ENCODE measurements around the gene SLC2A1. TPM values are rescaled to one million over a fixed set of nuclear protein-coding genes. Genes with fewer than 3 reads are reported as not detected.

SLC2A1 gene
- total and polyA plus RNA-seq, 2 of the 13 experiments (the other 11 are each of a cell fraction or from before 2014, with no cell fraction given) = 125 to 423 TPM

- intact Hi-C loops (cut with micrococcal nuclease; ENCODE audit: unreplicated experiment) (loop anchor here (5.0 to 10.0 kb wide), 2 partner anchors 37 to 50 kb away; partner anchors contain the start of gene SLC2A1), in situ Hi-C loops (cut with HindIII; ENCODE audit: extremely low pct_ligation_motif_present, low pct_unique_long_range_greater_than_20kb) (no loop called here)
- Histone ChIP-seq H3K4me1 (ENCODE audit: insufficient read depth, low read length) (peaks cover 51% of the 10 kb centered on the region), H3K9me3 (ENCODE audit: low read length) (no peaks in the 10 kb centered on the region), H3K9ac (ENCODE audit: insufficient read depth, low read depth, low read length) (no peak overlapping the region), H3K4me2 (ENCODE audit: low read depth, low read length) (no peak overlapping the region), H3K36me3 (replicated peaks in 1 of 2; ENCODE audit: control insufficient read depth in 1 of 2, insufficient read depth in 2 of 2, low read length in 2 of 2) (no peaks in the 10 kb centered on the region), H3K27ac (ENCODE audit: extremely low read length, insufficient read depth, low read length) (no peak overlapping the region), H3K4me3 (replicated peaks in 1 of 3; ENCODE audit: insufficient read depth in 1 of 3, low read depth in 2 of 3, low read length in 3 of 3) (no peak overlapping the region), H3K27me3 (ENCODE audit: control insufficient read depth in 1 of 2, insufficient read depth in 2 of 2, low read length in 2 of 2) (no peaks in the 10 kb centered on the region), H3K79me2 (ENCODE audit: insufficient read depth, low read length) (no peaks in the 10 kb centered on the region), H2AFZ (ENCODE audit: low read length) (no peak overlapping the region), H4K20me1 (ENCODE audit: insufficient read depth, low read length) (no peaks in the 10 kb centered on the region)
- WGBS (ENCODE audit: low lambda C conversion rate) = 87% methylated on average over 9 of the region's 9 CpGs
- CTCF ChIA-PET (ENCODE audit: low intra/inter-chr PET ratio, low total read pairs) = no interaction called here
- TF ChIP-seq, protein P1, sequence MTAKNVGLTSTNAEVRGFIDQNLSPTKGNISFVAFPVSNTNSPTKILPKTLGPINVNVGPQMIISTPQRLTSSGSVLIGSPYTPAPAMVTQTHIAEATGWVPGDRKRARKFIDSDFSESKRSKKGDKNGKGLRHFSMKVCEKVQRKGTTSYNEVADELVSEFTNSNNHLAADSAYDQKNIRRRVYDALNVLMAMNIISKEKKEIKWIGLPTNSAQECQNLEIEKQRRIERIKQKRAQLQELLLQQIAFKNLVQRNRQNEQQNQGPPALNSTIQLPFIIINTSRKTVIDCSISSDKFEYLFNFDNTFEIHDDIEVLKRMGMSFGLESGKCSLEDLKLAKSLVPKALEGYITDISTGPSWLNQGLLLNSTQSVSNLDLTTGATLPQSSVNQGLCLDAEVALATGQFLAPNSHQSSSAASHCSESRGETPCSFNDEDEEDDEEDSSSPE (CRISPR knock-in tag; IDR thresholded peaks at IDR 0.05) = no peak
- TF ChIP-seq ZNF629 (CRISPR knock-in tag; conservative IDR thresholded peaks at IDR 0.05) = peak; percentile 59
- no TSS peak for BruUV-seq (replicated peaks)
- POLR2A ChIA-PET = no interaction called here
- ATAC-seq = no peak
- no peak for FAIRE-seq
- DNase-seq (ENCODE audit: low spot score) = no peak
Observed at GRCh38 chr1:43004587-43005459, 46.2 kb upstream of the SLC2A1 start.

GRCh38 chr1:43002766-43003165 is 44.1 kb upstream of the SLC2A1 start:
- no peaks in the 10 kb centered on the region for H3K27me3 ChIP-seq (ENCODE audit: control insufficient read depth in 1 of 2, insufficient read depth in 2 of 2, low read length in 2 of 2)
- 13% methylated on average over 1 of the region's 1 CpG for WGBS (ENCODE audit: low lambda C conversion rate)
- intact Hi-C loops (cut with micrococcal nuclease; ENCODE audit: unreplicated experiment) (loop anchor here (10.0 kb wide), 1 partner anchor 48 kb away; the partner anchor contains the start of gene SLC2A1), in situ Hi-C loops (cut with HindIII; ENCODE audit: extremely low pct_ligation_motif_present, low pct_unique_long_range_greater_than_20kb) (no loop called here)
- FAIRE-seq (no peak), ATAC-seq (no peak), DNase-seq (ENCODE audit: low spot score) (no peak)
- TF ChIP-seq SOX13 (IDR thresholded peaks at IDR 0.05) = no peak
- TF ChIP-seq SOX13 (CRISPR knock-in tag; conservative IDR thresholded peaks at IDR 0.05 in 1 of 2, IDR thresholded peaks at IDR 0.05 in 1 of 2) = no peak
- TF ChIP-seq ZFP90 (CRISPR knock-in tag; IDR thresholded peaks at IDR 0.05; ENCODE audit: borderline replicate concordance) = no peak
- TF ChIP-seq, protein P2, sequence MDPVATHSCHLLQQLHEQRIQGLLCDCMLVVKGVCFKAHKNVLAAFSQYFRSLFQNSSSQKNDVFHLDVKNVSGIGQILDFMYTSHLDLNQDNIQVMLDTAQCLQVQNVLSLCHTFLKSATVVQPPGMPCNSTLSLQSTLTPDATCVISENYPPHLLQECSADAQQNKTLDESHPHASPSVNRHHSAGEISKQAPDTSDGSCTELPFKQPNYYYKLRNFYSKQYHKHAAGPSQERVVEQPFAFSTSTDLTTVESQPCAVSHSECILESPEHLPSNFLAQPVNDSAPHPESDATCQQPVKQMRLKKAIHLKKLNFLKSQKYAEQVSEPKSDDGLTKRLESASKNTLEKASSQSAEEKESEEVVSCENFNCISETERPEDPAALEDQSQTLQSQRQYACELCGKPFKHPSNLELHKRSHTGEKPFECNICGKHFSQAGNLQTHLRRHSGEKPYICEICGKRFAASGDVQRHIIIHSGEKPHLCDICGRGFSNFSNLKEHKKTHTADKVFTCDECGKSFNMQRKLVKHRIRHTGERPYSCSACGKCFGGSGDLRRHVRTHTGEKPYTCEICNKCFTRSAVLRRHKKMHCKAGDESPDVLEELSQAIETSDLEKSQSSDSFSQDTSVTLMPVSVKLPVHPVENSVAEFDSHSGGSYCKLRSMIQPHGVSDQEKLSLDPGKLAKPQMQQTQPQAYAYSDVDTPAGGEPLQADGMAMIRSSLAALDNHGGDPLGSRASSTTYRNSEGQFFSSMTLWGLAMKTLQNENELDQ (CRISPR knock-in tag; IDR thresholded peaks at IDR 0.05; ENCODE audit: borderline replicate concordance) = no peak
- TF ChIP-seq ZSCAN12 (CRISPR knock-in tag; IDR thresholded peaks at IDR 0.05) = no peak
- TF ChIP-seq GATAD2A (CRISPR knock-in tag; IDR thresholded peaks at IDR 0.05) = no peak
- no peak overlapping the region for H3K4me2 ChIP-seq (ENCODE audit: low read depth, low read length)
- ChIA-PET POLR2A (no interaction called here), CTCF (ENCODE audit: low intra/inter-chr PET ratio, low total read pairs) (no interaction called here)
- H3K9ac ChIP-seq (ENCODE audit: insufficient read depth, low read depth, low read length) = no peak overlapping the region
- H4K20me1 ChIP-seq (ENCODE audit: insufficient read depth, low read length) = no peaks in the 10 kb centered on the region
- no TSS peak for BruUV-seq (replicated peaks)
- no peak overlapping the region for H2AFZ ChIP-seq (ENCODE audit: low read length)
- no peaks in the 10 kb centered on the region for H3K36me3 ChIP-seq (replicated peaks in 1 of 2; ENCODE audit: control insufficient read depth in 1 of 2, insufficient read depth in 2 of 2, low read length in 2 of 2)
- H3K4me3 ChIP-seq (replicated peaks in 1 of 3; ENCODE audit: insufficient read depth in 1 of 3, low read depth in 2 of 3, low read length in 3 of 3) = no peak overlapping the region
- peaks cover 44% of the 10 kb centered on the region for H3K4me1 ChIP-seq (ENCODE audit: insufficient read depth, low read length)
- no peaks in the 10 kb centered on the region for H3K79me2 ChIP-seq (ENCODE audit: insufficient read depth, low read length)
- no peaks in the 10 kb centered on the region for H3K9me3 ChIP-seq (ENCODE audit: low read length)
- H3K27ac ChIP-seq (ENCODE audit: extremely low read length, insufficient read depth, low read length) = no peak overlapping the region
